ENCODE measurements around the gene RBM18.

RBM18 gene, protein sequence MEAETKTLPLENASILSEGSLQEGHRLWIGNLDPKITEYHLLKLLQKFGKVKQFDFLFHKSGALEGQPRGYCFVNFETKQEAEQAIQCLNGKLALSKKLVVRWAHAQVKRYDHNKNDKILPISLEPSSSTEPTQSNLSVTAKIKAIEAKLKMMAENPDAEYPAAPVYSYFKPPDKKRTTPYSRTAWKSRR

DNA sequence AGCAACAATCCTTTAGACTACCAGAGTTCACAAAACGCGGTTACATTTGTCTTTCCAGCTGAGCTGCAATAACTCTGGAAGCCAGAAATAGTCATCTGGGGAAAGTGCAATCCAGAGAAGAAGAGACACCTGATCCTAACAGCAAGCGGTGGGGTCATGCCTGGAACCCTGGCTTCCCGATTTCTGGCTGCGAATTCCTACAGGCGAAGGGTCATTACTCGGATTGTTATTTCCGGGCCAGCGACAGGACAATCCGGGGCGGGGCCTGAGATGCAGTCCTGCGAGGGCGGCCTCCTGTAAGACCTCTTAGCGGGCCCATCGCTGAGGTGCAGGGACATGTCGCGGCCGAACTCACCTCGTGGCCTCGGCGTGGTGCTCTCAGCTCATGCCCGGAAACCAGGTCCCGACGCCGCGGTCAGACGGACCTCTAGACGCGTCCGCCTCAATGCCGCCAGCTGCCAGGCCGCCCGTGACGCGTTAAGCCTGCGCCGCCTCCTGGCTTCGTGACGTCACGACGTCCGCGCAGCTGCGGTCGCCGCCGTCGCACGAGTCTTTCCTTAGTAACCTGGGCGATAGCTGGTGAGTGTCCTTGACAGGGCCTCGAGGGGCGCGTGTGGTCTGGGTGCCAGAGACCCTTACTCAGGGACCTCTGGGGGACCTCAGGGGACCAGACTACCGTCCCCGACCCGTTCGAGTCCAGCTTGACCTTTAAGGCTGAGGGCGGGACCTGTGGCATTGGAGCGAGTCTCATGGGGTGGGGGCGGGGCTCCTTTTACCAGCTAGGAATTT, at the start of gene RBM18, which contains the start of gene MRRF:
RBM18 (minus strand) TSS at position 481 of the 789 bp plus-strand sequence. CDS start 3,348 bp downstream, outside the sequence.
MRRF (plus strand) TSS at position 523 of the 789 bp plus-strand sequence. CDS start 6,010 bp downstream, outside the sequence.
- peak; percentile 31 for DNase-seq (ENCODE audit: low read depth, low spot score)

DNA sequence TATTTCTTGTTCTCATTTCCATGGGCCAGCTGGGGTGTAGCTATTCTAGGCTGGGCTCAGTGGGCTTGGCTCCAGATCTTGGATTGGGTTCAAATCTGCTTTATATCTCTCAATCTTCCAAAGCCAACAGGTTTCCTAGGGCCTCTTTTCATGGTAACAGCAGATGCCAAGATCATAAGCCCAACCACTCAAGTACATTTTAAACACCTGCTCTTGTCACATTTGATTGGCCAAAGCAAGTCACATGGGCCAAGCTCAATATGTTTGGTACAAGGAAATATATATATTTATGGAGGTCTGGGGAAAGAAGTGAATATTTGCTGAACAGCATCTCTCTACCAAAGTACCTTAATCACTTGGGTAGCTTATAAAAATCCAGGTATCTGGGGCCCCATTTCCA, 49.5 kb upstream of the RBM18 start:
- no peak for DNase-seq (ENCODE audit: low read depth, low spot score)
- no peak overlapping the region for H3K27ac ChIP-seq

More for the DNA sequence above, at the start of gene RBM18, which contains the start of gene MRRF:
- peak within 1 kb of the TSS; percentile 84 for H3K27ac ChIP-seq

DNA sequence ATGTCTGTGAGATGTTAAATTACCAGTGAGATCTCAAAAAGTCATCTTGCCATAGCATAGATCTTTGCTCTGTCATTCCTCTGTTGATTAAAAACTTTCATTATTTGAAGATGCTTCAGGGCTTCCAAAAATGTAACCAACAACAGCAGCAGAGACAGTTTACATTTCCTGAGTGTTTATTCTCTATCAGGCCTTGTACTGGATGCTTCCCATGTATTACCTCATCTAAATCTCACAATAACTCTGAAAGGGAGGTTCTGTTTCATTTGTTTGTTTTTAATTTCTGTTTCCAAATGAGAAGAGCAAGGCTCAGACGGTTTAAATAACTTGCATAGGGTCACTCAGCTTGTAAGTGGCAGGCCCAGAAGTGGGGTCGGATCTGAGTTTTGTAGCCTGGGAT, 45.2 kb upstream of the RBM18 start:
- no peak for DNase-seq (ENCODE audit: low read depth, low spot score)
- no peak overlapping the region for H3K27ac ChIP-seq

DNA sequence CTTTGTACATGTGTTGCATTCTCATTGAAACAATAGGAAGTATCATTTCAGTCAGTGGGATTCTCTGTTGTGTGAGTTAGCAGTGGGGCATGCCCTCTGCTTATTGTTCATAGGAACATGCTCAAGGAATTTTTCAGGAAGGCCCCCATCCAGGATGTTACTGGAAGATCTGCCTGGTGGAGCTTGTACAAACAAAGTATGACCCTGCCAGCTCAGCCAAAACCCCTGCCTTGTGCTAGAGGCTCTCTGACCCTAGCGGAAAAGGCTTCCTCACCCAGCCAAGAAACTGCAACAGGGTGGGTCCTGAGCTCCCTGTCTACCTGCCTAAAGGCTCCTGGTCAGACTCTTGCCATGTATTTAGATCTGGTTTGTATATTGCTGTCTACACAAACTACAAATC, 43.3 kb upstream of the RBM18 start:
- no peak for DNase-seq (ENCODE audit: low read depth, low spot score)
- H3K27ac ChIP-seq = no peak overlapping the region

DNA sequence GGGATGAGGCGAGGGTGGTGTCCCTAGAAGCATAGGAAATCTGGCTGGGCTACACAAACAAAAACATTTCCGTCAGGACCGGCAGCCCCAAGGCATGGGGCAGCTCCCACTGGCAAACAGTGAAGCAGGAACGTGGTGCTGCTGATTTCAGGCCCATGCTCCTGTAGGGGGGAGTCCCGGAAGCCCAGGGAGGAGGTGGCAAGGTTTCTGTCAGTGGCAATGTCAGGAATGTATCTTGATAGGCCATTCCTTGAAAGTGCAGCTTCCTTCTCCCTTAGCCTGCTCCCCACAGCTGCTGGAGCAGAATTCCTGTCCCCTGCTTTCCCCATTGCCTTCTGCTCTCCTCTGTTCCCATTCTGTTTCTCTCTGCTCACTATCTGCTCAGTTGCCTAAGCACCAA, 42.4 kb upstream of the RBM18 start:
- DNase-seq (ENCODE audit: low read depth, low spot score) = no peak
- no peak overlapping the region for H3K27ac ChIP-seq

DNA sequence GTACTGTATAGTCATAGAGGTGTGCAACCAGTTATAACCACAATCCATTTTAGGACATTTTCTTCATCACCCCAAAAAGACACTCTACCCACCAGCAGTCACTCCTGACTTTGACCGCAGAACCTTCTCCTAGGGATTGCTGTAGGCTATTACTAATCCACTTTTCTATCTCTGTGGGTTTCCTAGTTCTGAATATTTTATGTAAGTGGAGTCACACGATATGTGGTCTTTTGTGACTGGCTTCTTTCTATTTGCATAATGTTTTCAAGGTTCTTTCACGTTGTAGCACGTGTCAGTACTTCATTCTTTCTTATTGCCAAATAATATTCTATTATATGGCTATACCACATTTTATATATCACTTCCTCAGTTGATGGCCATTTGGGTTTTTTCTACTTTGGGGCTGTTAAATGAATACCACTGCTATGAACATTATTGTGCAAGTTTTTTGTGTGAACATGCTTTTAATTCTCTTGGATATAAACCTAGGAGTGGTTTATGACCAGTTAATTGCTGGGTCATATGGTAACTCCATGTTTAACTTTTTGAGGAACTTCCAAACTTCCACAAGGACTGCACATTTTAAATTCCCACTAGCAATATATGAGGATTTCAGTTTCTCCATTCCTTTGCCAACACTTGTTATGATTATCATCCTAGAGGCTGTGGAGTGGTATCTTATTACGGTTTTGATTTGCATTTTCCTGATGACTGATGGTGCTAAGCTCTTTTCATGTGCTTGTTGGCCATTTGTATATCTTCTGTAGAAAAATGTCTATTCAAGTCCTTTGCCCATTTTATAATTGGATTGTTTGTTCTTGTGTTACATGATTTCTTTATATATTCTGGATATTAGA, 37.8 kb upstream of the RBM18 start:
- no peak overlapping the region for H3K27ac ChIP-seq
- DNase-seq (ENCODE audit: low read depth, low spot score) = no peak

DNA sequence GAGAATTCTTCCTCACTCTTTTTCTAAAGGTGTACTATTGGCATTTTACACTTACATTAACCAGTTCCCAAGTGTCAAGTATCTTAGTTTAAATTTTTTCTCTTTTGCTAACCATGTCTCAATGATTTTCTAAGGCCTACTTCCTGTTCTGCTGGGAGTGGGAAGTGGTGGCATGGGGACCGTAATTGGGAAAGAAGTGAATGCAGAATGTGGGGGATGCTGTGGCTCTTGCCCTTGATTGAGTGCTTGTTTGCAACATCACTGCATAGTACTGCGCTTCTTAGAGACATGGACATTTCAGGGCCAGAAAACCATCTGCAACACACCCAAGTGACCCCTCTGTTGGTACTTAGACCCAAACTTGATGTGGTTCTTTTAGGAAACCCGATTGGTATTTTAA, 32.9 kb upstream of the RBM18 start:
- H3K27ac ChIP-seq = no peak overlapping the region
- no peak for DNase-seq (ENCODE audit: low read depth, low spot score)

DNA sequence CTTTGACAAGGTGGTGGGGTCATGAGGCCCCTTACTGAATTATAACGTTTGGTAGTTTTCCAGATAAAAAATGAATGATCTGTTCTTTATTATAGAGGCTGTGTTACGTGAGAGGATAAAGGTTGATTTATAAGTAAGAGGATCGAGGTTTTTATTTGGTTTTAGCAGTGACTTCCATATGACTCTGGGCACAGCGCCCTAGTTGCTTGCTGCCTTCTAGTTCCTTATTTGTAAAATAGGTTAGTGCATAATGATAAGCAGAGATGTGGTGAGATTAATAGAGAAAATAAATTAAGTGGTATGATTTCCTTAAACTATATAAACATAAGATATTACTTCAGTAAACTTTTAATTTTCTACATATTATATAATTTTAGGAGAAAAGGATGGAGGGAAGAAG, 29.9 kb upstream of the RBM18 start:
- DNase-seq (ENCODE audit: low read depth, low spot score) = no peak
- H3K27ac ChIP-seq = no peak overlapping the region

DNA sequence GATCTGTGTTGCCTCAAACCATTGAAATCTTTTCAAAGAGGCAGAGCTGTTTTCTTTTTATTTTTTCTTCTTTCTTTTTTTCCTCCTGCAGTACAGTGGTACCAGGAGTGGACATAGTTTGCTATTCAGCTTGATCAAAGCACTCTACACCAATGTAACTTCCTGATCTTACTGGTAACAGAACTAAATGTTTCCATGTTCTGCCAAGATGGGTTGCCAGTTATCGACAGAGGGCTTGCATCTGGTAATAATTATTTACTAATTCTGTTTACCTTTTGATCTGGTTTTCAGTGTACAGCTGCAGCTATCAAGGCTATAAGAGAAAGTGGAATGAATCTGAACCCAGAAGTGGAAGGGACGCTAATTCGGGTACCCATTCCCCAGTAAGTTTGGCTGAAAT, 26.8 kb upstream of the RBM18 start:
- DNase-seq (ENCODE audit: low read depth, low spot score) = no peak

DNA sequence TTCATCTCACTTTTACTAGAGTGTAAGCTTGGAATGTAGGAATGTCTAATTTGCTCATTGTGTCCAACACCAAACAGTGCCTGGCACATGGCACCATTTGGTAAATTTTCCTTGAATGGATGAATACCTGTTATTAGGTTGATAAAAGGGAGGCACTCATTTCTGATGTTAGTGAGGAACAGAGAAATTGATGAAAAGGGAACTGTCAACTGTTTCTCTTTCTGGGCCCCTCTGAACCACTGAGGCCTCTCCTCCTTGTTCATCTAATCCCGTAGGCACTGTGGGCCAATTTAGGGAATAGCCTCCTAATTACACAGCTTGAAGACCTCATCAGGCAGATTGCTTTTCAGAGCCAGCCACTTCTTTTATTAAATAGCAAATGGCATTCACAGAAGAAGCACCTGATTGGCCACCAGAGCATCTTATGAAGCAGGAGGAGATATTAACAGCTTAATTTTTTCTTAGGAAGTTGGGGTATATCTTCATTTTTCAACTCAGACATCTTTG, 22.6 kb upstream of the RBM18 start:
- no peak for DNase-seq (ENCODE audit: low read depth, low spot score)
- H3K27ac ChIP-seq = no peak overlapping the region

More for the DNA sequence above, 26.8 kb upstream of the RBM18 start:
- H3K27ac ChIP-seq = no peak overlapping the region

DNA sequence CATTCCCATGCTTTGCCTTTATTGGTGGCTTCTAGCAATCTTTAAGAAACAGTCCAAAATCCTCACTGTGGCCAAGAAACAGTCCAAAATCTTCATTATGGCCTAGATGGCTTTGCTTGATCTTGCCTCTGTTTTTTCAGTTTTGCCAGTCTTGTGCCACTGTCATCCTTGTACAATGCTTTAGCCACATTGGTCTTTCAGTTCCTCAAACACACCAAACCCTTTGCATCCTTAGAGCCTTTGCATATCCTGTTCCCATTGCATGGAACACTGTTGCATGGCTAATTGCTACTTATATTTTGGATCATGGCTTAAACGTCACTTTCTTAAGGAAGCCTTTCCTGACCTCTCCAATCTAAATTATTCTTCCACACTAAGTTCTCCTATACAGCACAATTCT, 22.1 kb upstream of the RBM18 start:
- no peak for DNase-seq (ENCODE audit: low read depth, low spot score)
- H3K27ac ChIP-seq = no peak overlapping the region

DNA sequence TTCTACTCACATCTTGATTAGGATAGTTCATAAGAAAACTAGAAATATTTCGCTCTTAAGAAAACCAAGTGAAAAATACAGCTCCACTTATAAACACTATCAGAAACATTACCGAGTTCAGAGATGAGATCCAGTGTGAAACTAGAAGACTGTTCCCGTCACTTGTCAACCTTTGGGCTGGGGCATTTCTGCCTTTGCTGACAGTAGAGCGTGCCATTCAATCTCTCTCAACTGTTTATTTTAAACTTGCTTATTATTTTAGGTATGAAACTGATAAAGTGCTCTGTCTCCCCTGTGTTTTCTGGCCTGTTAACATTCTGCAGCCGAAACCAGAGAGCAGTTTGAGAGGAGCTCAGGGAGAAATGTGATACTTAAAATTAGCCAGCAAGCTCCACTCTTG, 16.7 kb upstream of the RBM18 start:
- H3K27ac ChIP-seq = no peak overlapping the region
- DNase-seq (ENCODE audit: low read depth, low spot score) = no peak

DNA sequence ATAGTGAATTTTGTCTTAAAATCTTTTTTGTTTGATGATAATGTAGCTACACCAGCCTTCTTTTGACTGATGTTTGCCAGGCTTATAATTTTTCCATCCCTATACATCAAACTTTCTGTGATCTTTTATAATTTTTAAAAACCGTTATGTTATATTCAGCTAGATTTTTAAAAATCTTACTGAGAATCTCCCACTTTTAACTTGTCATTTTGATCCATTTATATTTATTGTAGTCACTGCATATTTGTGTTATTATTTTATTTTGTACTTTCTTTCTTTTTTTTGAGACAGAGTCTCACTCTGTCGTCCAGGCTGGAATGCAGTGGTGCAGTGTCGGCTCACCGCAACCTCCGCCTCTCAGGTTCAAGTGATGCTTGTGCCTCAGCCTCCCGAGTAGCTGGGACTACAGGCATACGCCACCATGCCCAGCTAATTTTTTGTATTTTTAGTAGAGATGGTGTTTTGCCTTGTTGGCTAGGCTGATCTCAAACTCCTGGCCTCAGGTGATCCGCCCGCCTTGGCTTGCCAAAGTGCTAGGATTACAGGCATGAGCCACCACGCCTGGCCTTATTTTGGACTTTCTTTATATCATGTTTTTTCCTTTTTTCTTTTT, 12.8 kb upstream of the RBM18 start:
- no peak overlapping the region for H3K27ac ChIP-seq
- no peak for DNase-seq (ENCODE audit: low read depth, low spot score)

DNA sequence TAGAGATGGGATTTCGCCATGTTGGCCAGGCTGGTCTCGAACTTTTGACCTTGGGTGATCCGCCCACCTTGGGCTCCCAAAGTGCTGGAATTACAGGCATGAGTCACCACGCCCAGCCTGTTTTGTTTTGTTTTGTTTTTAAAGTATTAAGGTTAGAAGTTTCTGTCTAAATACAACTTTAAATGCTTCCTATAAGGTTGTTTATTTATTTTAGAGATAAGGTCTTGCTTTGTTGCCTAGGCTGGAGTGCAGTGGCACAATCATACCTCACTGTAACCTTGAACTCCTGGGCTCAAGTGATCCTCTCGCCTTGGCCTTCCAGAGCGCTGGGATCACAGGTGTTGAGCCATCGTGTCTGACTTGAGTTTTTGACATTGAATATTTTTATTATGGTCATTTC, 11.5 kb upstream of the RBM18 start:
- H3K27ac ChIP-seq = no peak overlapping the region
- no peak for DNase-seq (ENCODE audit: low read depth, low spot score)

DNA sequence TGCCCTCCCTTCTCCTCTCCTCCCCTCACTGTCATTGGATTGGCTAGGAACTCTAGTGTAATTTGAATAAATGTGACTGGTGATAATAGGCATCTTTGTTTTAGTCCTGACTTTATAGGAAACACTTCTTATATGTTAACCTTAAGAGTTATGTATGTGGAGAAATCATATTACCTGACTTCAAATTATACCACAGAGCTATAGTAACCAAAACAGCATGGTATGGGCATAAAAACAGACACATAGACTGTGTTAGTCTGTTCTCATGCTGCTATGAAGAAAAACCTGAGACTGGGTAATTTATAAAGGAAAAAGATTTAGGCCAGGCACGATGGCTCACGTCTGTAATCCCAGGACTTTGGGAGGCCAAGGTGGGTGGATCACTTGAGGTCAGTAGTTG, 9.4 kb upstream of the RBM18 start:
- no peak overlapping the region for H3K27ac ChIP-seq
- DNase-seq (ENCODE audit: low read depth, low spot score) = no peak

DNA sequence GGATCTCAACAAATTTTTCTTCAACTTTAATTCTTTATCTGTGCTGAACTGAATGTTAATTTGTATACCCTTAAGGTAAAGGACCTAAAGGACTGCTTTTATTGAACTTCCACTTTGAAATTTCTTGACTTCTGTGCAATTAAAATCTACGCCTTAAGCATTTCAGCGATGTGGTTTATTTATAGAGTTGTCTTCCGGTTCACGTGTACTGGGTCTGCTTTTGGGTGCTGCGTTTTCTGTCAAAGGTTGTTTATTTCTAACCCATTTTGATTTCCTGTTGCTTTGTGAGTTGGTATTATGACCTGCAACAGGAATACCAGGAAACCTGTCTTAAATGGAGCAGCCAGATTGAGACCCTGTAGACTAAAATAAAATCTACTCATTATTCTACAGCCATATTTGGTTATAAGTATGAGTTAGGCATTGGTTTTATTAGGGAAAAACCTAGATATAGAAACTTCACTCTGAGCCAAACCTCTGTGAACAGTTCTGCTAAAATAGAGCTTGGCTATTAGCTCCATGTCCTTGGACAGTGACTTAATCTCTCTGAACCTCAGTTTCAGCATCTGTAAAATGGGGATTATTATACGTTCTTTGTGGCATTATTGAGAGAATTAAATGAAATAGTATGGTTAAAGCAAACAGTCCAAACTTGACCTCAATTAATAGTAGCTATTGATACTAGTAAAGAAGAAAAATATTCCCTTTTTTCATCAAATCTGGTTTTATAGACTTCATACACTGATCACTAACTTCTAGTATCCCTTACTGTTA, 3.6 kb upstream of the RBM18 start:
- no peak for DNase-seq (ENCODE audit: low read depth, low spot score)
- no peak overlapping the region for H3K27ac ChIP-seq

DNA sequence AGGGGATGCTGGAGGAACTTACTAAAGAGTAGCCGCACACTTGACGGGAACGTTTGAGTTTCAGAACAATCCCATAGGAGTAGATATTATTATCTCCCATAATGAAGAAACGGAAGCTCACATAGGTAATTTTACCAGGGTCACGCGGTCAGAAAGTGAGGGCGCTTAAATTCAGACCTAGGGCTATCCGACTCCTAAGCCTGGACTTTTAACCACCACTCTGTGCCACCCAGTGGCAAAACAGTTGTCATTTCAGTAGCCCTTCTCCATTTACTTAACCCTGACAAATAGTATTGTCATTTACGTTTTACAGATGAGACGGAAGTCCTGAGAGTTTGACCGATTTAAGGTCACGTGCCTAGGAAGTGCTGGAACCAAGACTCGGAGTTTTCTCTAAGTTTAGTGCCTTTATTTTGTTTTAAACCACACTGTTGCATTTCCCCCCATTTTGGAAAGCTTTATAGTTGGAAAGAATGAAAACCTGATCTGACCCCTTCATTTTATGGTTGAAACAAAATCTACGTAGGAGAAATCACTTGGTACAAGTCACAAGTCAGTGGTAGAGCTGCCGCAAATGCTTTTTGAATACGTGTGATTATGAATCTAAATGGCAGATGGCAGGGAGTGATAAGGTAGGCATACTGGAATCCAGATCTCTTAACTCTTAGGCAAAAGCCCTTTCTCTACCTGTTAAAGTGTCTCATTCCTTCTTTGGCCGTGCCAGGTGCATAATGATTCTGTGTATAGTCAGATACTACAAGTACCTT, 692 bp upstream of the RBM18 start:
- H3K27ac ChIP-seq = peak overlapping the region; percentile 84
- no peak for DNase-seq (ENCODE audit: low read depth, low spot score)

DNA sequence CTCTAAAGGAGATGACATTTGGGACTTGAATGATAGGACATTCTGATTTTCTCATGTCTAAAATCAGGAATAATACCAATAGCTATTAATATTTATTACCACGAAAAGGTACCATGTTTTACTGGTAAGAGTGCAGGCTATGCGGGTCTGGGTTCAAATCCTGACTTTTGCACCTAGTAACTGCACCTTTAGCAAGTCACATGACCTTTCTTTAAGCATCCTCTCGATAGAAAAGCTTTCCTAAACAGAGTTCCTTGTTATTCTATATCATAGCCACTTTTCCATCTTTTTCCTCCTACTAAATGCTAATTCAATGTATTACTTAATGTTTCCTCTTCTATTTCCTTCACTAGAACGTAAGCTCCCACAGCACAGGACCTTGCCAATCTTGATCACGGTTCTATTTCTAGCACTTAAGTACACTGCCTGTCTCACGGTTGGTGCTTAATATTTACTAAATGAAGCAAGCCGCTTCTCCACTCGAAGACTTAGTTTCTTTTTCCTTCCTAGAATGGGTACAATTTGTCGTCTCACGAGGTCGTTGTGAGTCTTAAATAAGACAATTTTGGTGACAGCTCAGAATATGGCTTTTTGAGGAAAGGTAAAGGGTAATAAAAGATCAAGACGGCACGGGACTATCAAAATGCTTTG, 816 bp downstream of the RBM18 start:
- DNase-seq (ENCODE audit: low read depth, low spot score) = no peak
- peak overlapping the region; percentile 84 for H3K27ac ChIP-seq

Data from epithelial cell of prostate (primary cell).